T-helper 2 cell treated with Interferon-gamma antibody and Interleukin-4, amounts not matched to agents 100 ng/mL and 5 ng/mL, for 36 hours (primary cell): ENCODE data around the gene SLIT1. TPM values are rescaled to one million over a fixed set of nuclear protein-coding genes. Genes with fewer than 3 reads are reported as not detected.

Experiments used
- intact Hi-C: fragments of 100-400 bp; cut with micrococcal nuclease; formaldehyde crosslinking; loops from one replicate; pipeline ENCODE4 v1.15.1; 2023
- total RNA-seq: library from RNA; stranded (reverse); gene quantifications from 2 replicates; pipeline ENCODE4 v1.2.3, GENCODE V29; 2022

SLIT1 gene
- total RNA-seq, 1 donor from 2014 or later, result 0.59 TPM

- intact Hi-C loops, result no loop called here
Measured at GRCh38 chr10:97174941-97175340, 10.8 kb downstream of the SLIT1 start.

GRCh38 chr10:97174276-97174775 lies 11.4 kb downstream of the SLIT1 start:
- intact Hi-C loops, result no loop called here

- intact Hi-C loops, result no loop called here
Measured at GRCh38 chr10:97173036-97173435, 12.7 kb downstream of the SLIT1 start.

DNA sequence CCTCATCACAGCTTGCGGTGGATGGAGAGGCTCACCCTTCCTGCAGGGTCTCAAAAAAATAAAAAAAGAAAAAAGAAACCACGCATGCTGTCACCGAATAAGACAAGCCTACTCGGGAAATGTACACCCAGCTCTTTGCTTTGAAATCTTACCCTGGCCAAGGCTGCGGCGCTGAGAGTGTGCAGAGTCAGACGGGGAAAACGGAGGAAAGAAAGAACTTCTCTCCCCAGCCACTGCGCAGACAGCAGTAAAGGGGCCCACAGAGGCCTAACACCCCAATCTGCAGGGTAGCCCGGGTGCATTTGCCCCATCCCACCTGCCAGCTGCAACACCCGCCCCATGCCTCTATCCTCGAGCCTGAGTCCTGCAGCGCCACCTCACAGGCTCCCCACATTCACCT lies 14.8 kb downstream of the SLIT1 start:
- intact Hi-C loops, result no loop called here

GRCh38 chr10:97169911-97170693 lies 15.7 kb downstream of the SLIT1 start:
- intact Hi-C loops, result no loop called here

DNA sequence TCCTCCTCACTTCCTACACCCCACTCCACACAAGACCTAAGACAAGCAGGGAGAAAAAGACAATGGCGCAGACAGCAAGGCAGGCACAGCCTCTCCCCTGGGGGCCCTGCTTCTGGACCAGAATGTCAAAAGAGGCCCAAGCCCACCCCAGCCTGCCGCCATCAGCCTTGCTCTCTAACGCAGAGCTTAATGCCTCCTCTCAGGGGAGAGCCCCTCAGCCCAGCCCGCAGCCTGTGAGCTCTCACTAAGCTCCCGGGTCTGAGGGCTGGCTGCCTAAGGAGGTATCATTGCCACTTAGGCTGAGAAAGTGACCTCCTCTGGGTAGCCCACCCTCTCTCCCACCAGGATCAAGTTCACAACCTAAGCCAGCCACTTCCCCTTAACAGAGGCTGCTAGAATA lies 16.7 kb downstream of the SLIT1 start:
- intact Hi-C loops, result no loop called here

DNA sequence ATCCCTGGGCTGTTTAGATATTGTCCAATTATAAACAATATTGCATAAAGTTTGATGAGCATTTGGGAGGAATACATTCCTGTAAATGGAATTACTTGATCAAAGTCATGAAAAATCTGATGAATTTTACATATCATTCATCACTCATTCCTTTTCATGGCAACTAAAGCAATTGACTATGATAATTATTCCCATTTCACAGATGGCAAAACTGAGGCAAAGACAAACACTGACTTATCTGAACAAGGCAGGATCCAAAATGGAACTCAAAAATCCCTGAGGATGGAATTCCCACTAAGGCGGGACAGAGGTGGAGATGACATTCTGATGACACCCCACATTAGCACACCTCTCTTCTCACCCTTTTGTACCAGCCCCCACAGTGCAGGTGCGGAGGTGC lies 17.1 kb downstream of the SLIT1 start:
- intact Hi-C loops, result no loop called here

DNA sequence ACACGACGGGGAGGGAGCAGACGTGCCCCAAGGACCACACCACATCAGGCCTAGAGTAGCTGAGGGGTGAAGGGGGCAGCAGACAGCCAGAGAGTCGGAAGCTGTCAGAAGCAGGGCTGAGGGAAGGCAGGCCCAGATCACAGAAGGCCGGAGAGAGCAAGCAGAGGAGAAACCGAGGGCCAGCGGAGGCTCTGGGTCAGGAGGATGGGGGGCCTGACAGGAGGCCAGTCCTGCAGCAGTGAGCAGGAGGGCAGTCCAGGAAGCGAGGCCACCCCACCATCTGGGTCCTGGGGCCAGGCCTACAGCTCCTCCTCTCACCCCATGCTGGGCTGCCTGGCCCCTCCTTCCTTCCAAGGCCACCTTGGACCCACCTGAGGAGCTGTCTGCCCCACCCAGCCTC lies 20.3 kb downstream of the SLIT1 start:
- intact Hi-C loops, result no loop called here

DNA sequence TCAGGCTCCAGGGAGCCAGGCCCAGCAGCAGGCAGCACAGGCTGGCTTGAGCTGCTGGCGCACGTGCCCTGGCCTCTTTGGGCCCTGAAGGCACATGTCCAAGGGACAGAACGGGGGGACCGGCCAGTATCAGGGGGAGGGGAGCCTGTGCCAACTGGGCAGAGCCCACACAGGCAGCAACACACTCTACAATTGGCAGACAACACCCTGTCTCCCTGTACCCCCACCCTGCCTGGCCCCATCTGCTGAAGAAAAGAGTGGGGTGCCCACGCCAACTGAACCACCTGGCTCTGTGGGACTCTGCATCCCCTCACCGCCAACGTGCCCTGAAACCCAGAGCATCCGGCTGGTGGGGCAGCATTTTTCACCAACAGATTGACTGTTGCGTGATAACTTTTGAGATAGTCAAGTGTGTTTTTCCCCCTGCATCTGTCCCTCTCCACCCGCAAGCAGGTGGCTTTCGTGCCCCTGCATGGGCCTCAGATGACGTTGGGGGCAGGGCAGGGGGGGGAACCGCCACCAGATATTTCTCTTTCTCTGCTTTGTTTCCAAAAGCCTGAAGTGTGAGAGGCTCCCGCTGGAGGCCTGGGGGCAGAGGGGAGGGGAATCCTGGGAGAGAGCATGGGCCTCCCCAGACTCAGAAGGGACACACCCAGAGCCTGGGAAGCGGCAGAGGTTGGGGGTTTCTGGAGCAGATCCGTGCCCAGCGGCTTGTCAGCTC lies 21.8 kb downstream of the SLIT1 start:
- intact Hi-C loops, result no loop called here

- intact Hi-C loops, result no loop called here
Measured at GRCh38 chr10:97163181-97163580, 22.6 kb downstream of the SLIT1 start.

GRCh38 chr10:97159646-97160305 lies 26.0 kb downstream of the SLIT1 start:
- intact Hi-C loops, result no loop called here

DNA sequence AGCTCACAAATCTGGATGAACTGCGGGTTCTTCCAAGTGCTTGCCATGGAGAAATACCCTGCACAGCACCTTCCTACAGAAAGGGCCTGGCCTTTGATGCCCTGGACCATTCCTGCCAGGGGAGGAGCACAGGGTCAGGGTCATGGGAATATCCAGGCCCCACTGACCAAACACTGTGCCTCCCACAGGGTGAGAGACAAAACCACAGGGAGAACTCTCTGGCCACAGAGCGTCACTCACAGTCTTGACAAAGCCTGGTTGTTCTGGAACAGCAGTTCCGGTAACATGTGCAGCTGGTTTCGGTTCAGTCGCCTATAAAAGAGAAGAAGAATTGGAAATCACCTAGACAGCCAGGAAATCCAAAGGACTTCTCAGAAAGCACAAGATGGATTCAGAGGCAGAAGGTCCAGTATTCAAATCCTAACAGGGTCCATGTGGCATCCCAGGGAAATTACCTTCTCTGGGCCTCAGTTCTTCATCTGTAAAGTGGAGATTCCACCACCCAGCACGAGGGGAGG lies 28.1 kb downstream of the SLIT1 start:
- intact Hi-C loops, result no loop called here

DNA sequence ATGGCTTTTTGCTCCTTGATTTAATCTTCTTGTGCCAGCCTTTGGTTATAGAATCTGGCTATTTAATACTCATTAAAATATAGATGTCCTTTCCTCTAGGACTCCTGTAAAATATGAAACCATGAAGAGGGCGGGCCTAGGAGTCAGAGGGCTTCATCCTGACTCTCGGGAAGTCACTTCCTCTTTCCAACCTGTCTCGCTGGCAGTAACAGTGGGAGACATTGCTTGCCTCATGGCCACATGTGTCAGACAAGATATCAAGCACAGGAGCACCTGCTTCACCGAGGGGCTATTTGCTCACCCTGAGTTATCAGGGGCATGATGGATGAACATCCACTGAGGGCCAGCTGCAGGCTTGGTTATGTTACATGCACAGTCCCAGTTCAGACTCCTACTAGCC lies 31.0 kb downstream of the SLIT1 start:
- intact Hi-C loops, result no loop called here

GRCh38 chr10:97154162-97154561 lies 31.6 kb downstream of the SLIT1 start:
- intact Hi-C loops, result no loop called here

DNA sequence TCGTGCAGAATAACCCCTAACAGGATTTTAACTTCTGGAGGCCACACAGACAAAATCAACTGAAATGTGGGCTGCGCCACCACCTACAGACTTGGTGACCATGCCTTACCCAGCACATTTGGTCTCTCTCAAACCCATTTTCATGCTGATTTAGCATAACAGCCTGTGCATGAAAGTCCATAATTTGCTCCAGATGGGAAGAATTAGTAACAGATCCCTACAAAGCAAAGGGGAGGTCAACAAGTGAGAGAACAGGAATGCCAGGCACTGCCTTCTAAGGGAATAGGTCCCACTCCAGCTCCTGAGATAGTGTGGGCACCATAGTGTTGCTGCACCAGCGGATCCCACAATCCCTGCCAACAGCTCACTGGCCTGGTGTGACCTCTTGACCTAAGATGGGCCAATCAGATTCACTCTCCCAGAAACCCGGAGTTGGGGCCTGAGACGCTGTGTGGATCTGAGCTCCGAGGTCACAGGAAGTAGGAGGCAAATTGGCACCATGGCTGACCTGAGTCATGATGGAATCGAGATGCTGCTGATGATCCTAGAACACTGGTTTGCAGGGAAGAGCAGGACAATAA lies 32.4 kb downstream of the SLIT1 start:
- intact Hi-C loops, result no loop called here

- intact Hi-C loops, result no loop called here
Measured at GRCh38 chr10:97151307-97151914, 34.3 kb downstream of the SLIT1 start.

- intact Hi-C loops, result no loop called here
Measured at GRCh38 chr10:97150616-97151015, 35.1 kb downstream of the SLIT1 start.

DNA sequence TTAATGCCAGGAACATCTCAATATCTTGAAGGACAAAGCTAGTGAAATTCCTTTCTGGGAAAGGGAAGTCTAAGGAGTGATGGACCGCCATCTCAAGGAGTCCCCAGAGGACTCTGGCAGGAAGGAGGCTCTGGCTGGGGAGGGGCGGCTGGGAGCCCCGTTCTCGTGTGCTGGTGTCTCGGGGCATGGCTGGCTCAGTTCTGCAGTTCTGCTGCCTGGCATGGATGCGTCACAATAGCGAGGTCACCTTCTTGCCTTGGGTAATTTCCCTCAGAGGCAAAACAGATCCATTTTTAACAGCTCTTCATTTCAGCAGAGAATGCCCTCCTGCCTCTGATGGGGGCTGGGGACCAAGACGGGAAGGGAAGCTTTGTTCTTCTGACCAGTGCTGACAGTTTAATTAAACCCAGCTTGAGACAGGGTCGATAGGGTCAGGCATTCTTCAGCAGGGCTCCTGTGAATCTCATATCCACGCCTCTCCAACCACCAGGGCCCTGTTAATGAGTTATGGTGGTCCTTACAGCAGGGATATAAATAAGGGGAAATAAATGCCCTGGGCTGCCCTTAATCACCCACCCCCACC lies 35.7 kb downstream of the SLIT1 start:
- intact Hi-C loops, result no loop called here

GRCh38 chr10:97149079-97149531 lies 36.7 kb downstream of the SLIT1 start:
- intact Hi-C loops, result no loop called here

DNA sequence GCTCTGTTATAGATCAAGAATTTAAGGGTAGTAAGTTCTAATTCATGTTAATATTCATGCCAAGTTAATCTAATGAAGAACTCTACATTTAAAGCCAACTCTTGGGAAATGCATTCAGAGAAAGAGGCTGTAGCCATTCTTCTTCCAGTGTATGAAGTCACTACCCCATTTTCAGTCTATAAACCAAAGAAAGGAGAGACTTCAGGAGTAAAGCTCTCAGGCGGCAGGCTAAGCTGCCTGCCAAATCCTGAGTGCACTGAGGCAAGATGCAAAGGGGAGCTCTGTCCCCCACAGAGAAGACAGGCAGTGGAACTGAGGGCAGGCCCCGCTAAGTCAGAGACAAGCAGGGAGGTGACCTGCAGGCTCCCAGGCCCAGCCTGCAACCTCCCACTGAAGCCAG lies 41.5 kb downstream of the SLIT1 start:
- intact Hi-C loops, result no loop called here

DNA sequence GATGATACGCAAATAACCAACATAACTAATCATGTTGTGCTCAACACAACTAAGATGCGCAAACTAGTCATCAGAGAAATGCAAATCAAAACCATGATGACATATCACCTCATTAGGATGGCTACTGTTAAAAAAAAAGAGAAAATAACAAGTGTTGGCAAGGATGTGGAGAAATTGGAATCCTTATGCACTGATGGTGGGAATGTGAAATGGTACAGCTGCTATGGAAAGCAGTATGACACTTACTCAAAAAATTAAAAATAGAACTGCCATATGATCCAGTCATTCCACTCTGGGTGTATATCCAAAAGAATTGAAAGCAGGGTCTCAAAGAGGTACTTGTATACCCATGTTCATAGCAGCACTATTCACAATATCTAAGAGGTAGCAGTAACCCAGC lies 42.9 kb downstream of the SLIT1 start:
- intact Hi-C loops, result no loop called here
